Right cardiac atrium (tissue), 5 donors: ENCODE data around the gene PAGE2B. TPM values are rescaled to one million over a fixed set of nuclear protein-coding genes. Genes with fewer than 3 reads are reported as not detected.
A peak's percentile ranks its signal among the peaks of the same experiment; 100 is the strongest.
"Not testable (repeated sequence)": the region's sequence is repeated elsewhere in the genome, so short reads cannot be mapped to it uniquely, and the experiment has no call there.

Experiments used
- ATAC-seq, 2 donors: fragments of 200-7000 bp; cut with Tn5 transposase; one replicate each; pipeline versions ENCODE4 v1.8.0 to v1.9.1; 2020; ENCODE audit warnings: moderate library complexity in 2 of 2, mild to moderate bottlenecking in 1 of 2
- DNase-seq, 3 donors: peaks; one replicate each; pipeline ENCODE4 v3.0.0-alpha.2; 2020
- H3K27ac ChIP-seq: one replicate; pipeline ENCODE4 v1.5.1; 2013; ENCODE audit warnings: mild to moderate bottlenecking, low read length, control low read depth, moderate library complexity
- H3K27me3 ChIP-seq: one replicate; pipeline ENCODE4 v1.6.1; 2013; ENCODE audit not compliant: control insufficient read depth, insufficient read depth
- H3K4me1 ChIP-seq: one replicate; pipeline ENCODE4 v1.6.1; 2013; ENCODE audit warnings: low read length; ENCODE audit not compliant: control insufficient read depth, insufficient read depth
- H3K4me3 ChIP-seq: one replicate; pipeline ENCODE4 v1.5.1; 2013; ENCODE audit warnings: low read length, control low read depth
- H3K9me3 ChIP-seq: one replicate; pipeline ENCODE4 v1.6.1; 2013; ENCODE audit warnings: low read length; ENCODE audit not compliant: control insufficient read depth
- WGBS: extraction: QIAGEN DNeasy Blood & Tissue Kit; methylation state at CpG from one replicate; pipeline ENCODE4 v1.1.7; 2013; 5-methylcytosine and 5-hydroxymethylcytosine counted together
- intact Hi-C, 4 donors: fragments of 100-400 bp; cut with DNase I; formaldehyde crosslinking; loops; one replicate each; pipeline versions ENCODE4 v1.11.0 to v1.14.0; 2022 to 2023
- polyA plus RNA-seq: library from polyadenylated mRNA; stranded (reverse); fragments of 200-250 nt; gene quantifications from one replicate; pipeline ENCODE4 v1.2.3, GENCODE V29; 2013
- total RNA-seq, 4 donors: library from RNA; stranded (reverse); fragmentation: NEBNext Ultra II Directional; extraction: Animal tissue kit (Norgen Biotek cat#: 25700); gene quantifications; one replicate each; pipeline ENCODE4 v1.2.1, GENCODE V29; 2021
- donor health status: healthy with polysubstance abuse.
- donor health status: DM: no; HTN: yes; CAD: no.
- donor health status: DM: no; HTN: no; CAD: no.
- donor health status: DM: no; HTN: yes; CAD: no; lungs with severe emphysema.
- donor health status: DM: yes; HTN: yes; CAD: no.

Gene PAGE2B
- total and polyA plus RNA-seq, 5 donors = not detected

DNA sequence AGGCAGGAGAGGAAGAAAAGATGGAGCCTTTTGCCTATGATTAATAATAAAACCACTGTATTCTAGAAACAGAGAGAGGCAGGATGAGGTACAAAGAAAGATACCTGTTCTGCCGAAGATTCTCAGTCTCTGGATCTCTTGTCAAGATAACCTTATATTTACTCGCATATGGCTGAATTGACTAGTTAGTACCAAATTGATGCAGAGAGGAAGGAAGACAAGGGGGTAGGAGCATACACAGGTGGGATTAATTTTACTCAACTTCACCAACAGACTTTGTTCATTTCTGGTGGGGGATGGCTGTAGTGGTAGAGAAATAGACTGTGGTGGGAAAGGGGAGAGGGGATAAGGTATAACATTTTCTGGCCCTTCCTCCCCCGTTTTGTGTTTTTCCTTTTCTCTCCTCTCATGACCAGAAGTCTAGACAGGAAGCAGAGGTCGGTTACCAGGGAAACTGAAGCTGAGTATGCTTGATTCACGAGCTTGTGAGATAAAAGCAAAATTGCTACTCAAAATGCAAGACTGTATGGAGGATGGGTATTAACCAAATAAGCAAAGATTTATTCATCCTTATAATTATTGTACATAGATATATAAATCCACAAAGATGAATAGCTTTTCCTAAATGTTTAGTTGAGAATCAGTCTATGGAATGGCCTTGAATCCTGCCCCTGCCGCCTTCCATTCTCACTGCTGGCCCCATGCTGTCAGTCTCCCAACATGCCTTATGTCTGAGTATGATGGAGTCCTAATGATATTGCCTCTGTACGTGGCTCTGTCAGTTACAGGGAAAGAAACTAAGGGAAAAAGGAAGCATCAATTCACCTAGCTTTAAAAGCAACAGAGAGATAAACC, 17.8 kb upstream of the PAGE2B start:
- H3K9me3 ChIP-seq = no peaks in the 10 kb centered on the region
- ATAC-seq (peak in 1 of 2 donors; percentile 42), DNase-seq (no peak)
- intact Hi-C loops = loop anchor here in 2 of 4 donors (5.0 to 10.0 kb wide), 2 partner anchors 162 to 165 kb away; no protein-coding TSS in a partner anchor
- peak overlapping the region; percentile 28 for H3K4me3 ChIP-seq
- H3K27me3 ChIP-seq = no peaks in the 10 kb centered on the region
- peaks cover 1% of the 10 kb centered on the region for H3K4me1 ChIP-seq
- 17% methylated on average over 7 of the region's 7 CpGs for WGBS
- H3K27ac ChIP-seq = no peak overlapping the region

GRCh38 chrX:55057675-55058249, 17.1 kb upstream of the PAGE2B start:
- Histone ChIP-seq H3K27me3 (no peaks in the 10 kb centered on the region), H3K4me1 (peaks cover 1% of the 10 kb centered on the region), H3K27ac (no peak overlapping the region), H3K4me3 (peak overlapping the region; percentile 28), H3K9me3 (no peaks in the 10 kb centered on the region)
- ATAC-seq (peak; percentile 59 to 79), DNase-seq (no peak)
- 17% methylated on average over 5 of the region's 5 CpGs for WGBS
- intact Hi-C loops = loop anchor here in 2 of 4 donors (5.0 to 10.0 kb wide), 2 partner anchors 163 to 165 kb away; no protein-coding TSS in a partner anchor

DNA sequence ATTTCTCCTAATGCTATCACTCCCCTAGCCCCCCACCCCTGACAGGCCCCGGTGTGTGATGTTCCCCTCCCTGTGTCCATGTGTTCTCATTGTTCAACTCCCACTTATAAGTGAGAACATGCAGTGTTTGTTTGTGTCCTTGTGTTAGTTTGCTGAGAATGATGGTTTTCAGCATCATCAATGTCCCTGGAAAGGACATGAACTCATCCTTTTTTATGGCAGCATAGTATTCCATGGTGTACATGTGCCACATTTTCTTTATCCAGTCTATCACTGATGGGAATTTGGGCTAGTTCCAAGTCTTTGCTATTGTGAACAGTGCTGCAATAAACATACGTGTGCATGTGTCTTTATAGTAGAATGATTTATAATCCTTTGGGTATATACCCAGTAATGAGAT, 7.7 kb upstream of the PAGE2B start:
- not testable (repeated sequence) for H3K27ac ChIP-seq, DNase-seq, ATAC-seq, H3K4me3 ChIP-seq, H3K9me3 ChIP-seq, H3K4me1 ChIP-seq, H3K27me3 ChIP-seq
- 94% methylated on average over 2 of the region's 2 CpGs for WGBS
- intact Hi-C loops = loop anchor here in 1 of 4 donors (10.0 kb wide), 1 partner anchor 172 kb away; no protein-coding TSS in a partner anchor

DNA sequence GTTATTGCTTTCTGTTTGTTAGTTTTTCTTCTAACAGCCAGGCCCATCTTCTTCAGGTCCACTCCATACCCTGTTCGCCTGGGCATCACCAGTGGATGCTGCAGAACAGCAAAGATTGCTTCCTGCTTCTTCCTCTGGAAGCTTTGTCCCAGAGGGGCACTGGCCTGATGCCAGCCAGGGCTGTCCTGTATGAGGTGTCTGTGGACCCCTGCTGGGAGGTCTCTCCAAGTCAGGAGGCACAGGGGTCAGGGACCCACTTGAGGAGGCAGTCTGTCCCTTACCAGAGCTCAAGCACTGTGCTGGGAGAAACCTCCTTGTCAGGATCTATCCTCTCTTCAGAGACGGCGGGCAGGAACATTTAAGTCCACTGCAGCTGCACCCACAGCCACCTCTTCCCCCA, 2.5 kb upstream of the PAGE2B start:
- H3K27ac ChIP-seq = no peak overlapping the region
- no peak for ATAC-seq
- H3K4me1 ChIP-seq = no peaks in the 10 kb centered on the region
- no peak overlapping the region for H3K4me3 ChIP-seq
- peak in 1 of 3 donors; percentile 35 for DNase-seq
- no peaks in the 10 kb centered on the region for H3K9me3 ChIP-seq
- intact Hi-C loops = no loop called here
- 90% methylated on average over 3 of the region's 3 CpGs for WGBS
- H3K27me3 ChIP-seq = no peaks in the 10 kb centered on the region

- DNase-seq = peak in 1 of 3 donors; percentile 29
- ATAC-seq = no peak
- no peaks in the 10 kb centered on the region for H3K4me1 ChIP-seq
- no peak within 1 kb of the TSS for H3K4me3 ChIP-seq
- 95% methylated on average over 30 of the region's 30 CpGs for WGBS
- H3K27ac ChIP-seq = no peak within 1 kb of the TSS
- H3K9me3 ChIP-seq = no peaks in the 10 kb centered on the region
- intact Hi-C loops = no loop called here
- H3K27me3 ChIP-seq = no peaks in the 10 kb centered on the region
Observed at GRCh38 chrX:55088795-55089489, 14.1 kb downstream of the PAGE2B start, which contains the start of gene PAGE2. PAGE2 (plus strand) TSS chrX:55089018; CDS start chrX:55090021, 1,003 bp downstream.

DNA sequence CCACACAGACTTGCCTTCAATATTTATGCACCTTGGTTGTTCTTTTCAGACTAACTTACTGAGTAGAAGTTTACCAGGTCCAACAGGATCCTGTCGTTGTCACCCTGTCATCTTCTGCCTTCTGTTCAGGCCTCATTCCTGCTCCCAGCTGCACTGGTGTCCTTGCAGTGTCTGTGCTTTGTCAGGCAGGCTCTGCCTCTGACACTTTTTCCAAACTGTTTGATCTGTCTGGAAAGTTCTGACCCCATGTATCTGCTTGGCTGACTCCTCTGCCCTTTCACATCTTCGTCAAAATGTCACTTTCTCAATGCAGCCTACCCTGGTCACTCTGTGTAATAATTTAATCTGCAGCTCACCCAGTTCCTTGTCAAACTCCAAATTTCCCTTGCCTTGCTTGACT, 23.9 kb downstream of the PAGE2B start:
- ATAC-seq (no peak), DNase-seq (peak in 1 of 3 donors; percentile 4)
- Histone ChIP-seq H3K27ac (no peak overlapping the region), H3K27me3 (no peaks in the 10 kb centered on the region), H3K4me1 (no peaks in the 10 kb centered on the region), H3K9me3 (no peaks in the 10 kb centered on the region), H3K4me3 (no peak overlapping the region)
- WGBS = 18% methylated on average over 2 of the region's 2 CpGs
- intact Hi-C loops = no loop called here

DNA sequence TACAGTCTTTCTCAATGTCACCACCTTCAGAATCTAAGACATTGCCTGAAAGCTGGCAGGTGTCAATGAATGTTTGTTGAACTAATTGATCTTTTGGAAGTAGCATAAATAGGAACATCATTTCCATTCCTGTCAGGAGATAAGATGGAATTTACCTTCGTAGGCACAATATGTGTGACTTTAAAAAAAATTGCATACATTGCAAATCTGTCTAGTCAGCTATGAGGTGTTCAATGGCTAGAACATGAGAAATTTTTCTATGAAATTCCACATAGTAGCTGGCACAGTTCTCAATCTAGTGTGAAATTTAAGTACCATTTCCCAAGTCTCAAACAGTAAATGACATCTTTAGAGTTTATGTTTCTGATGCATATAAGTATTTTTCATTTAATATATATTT, 24.3 kb downstream of the PAGE2B start:
- intact Hi-C loops = no loop called here
- Histone ChIP-seq H3K27me3 (no peaks in the 10 kb centered on the region), H3K27ac (no peak overlapping the region), H3K4me3 (no peak overlapping the region), H3K9me3 (no peaks in the 10 kb centered on the region), H3K4me1 (no peaks in the 10 kb centered on the region)
- DNase-seq (no peak), ATAC-seq (no peak)
- WGBS = 52% methylated on average over 1 of the region's 1 CpG

DNA sequence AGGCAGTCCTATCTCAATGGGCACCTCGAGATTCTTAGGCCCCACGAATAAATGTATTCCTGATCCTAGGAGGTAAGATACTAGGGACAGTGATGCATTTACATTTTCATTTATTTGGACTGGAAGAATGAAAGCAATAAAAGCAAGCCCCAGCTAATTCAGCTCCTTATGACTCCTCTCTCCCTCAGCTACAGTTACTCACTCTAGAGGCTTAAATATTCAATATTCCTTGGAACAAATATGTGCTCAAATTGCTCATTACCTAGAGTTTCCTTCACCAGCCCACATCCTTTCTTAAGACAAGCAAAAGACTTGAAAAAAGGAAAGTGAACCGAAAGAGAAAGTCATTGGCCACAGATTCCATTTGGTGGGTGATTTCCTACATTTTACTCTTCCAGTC, 27.9 kb downstream of the PAGE2B start:
- DNase-seq (no peak), ATAC-seq (no peak)
- Histone ChIP-seq H3K4me1 (no peaks in the 10 kb centered on the region), H3K9me3 (no peaks in the 10 kb centered on the region), H3K27ac (no peak overlapping the region), H3K4me3 (no peak overlapping the region), H3K27me3 (no peaks in the 10 kb centered on the region)
- WGBS = 70% methylated on average over 3 of the region's 3 CpGs
- intact Hi-C loops = no loop called here

- Histone ChIP-seq H3K27me3 (no peaks in the 10 kb centered on the region), H3K4me1 (no peaks in the 10 kb centered on the region), H3K27ac (no peak overlapping the region), H3K9me3 (no peaks in the 10 kb centered on the region), H3K4me3 (no peak overlapping the region)
- ATAC-seq (no peak), DNase-seq (no peak)
- intact Hi-C loops = no loop called here
Observed at GRCh38 chrX:55107262-55107661, 32.4 kb downstream of the PAGE2B start.

DNA sequence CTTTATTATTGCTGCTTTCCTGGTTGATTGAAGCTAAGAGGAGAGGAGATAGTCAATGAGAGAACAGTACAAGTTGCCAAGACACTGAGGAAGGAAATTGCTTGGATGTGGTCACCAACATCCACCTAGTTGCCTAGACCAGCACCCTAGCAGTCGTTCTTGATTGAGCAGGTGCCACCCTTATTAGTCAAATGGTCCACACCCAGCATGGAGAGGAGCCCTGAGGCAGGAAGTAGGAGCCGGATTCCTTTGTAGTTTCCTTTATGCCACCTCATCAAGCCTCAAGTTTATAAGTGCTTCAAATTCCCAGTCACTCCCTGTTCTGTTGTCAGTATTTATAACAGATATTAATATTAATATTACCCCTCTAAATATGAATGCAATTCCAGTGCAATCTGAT, 33.1 kb downstream of the PAGE2B start:
- Histone ChIP-seq H3K27me3 (no peaks in the 10 kb centered on the region), H3K9me3 (no peaks in the 10 kb centered on the region), H3K4me1 (no peaks in the 10 kb centered on the region), H3K27ac (no peak overlapping the region), H3K4me3 (no peak overlapping the region)
- ATAC-seq = no peak
- WGBS = 58% methylated on average over 2 of the region's 2 CpGs
- intact Hi-C loops = no loop called here
- no peak for DNase-seq

DNA sequence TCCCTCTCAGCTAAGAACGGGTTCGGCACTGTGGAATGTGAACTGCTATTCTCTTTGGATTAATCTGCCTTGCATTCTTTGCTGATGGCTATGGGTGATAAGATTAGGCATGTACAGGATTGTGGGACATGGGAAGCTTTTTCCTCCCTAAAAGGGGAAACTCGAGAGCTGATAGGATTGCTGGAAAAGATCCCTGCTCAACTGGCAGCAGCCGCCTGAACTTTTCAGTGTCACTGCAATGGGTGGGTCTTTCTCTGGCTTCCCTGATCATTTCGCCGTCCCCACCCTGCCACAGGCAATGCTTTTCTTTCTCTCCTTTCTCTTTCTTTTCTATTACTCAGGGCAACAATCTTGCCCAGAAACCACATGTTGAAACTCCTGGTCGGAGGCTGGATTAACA, 34.5 kb downstream of the PAGE2B start:
- peak in 1 of 3 donors; percentile 29 for DNase-seq
- Histone ChIP-seq H3K4me1 (no peaks in the 10 kb centered on the region), H3K27me3 (no peaks in the 10 kb centered on the region), H3K4me3 (no peak overlapping the region), H3K27ac (no peak overlapping the region), H3K9me3 (no peaks in the 10 kb centered on the region)
- ATAC-seq = peak in 1 of 2 donors; percentile 68
- 33% methylated on average over 6 of the region's 7 CpGs for WGBS
- intact Hi-C loops = no loop called here
